Heart right ventricle (tissue), 16 donors: ENCODE results near the gene RSAD1. TPM values are rescaled to one million over a fixed set of nuclear protein-coding genes. Genes with fewer than 3 reads are reported as not detected.

Experiments used
- ATAC-seq, 8 donors: fragments of 200-7000 bp; cut with Tn5 transposase; one replicate each; pipeline ENCODE4 v1.9.1; 2020; ENCODE audit warnings: mild to moderate bottlenecking in 8 of 8, moderate library complexity in 8 of 8, moderate number of reproducible peaks in 1 of 8
- DNase-seq, 2 donors: peaks; one replicate each; pipeline ENCODE4 v3.0.0-alpha.2; 2020
- H3K27ac ChIP-seq, 10 donors: fragments of 200-600 bp; sonication (generic) in 2 of 10; one replicate each; pipeline versions ENCODE4 v1.5.0 to v1.8.0; 2020 to 2022; ENCODE audit warnings: mild to moderate bottlenecking in 3 of 10
- H3K27me3 ChIP-seq, 7 donors: fragments of 200-600 bp; one replicate each; pipeline ENCODE4 v1.8.0; 2021 to 2022; ENCODE audit warnings: mild to moderate bottlenecking in 2 of 7
- H3K36me3 ChIP-seq, 9 donors: fragments of 200-600 bp; sonication (generic) in 1 of 9; one replicate each; pipeline versions ENCODE4 v1.5.0 to v1.8.0; 2020 to 2022; ENCODE audit warnings: mild to moderate bottlenecking in 2 of 9
- H3K4me1 ChIP-seq, 9 donors: fragments of 200-600 bp; sonication (generic) in 1 of 9; one replicate each; pipeline versions ENCODE4 v1.5.0 to v1.8.0; 2020 to 2022; ENCODE audit warnings: mild to moderate bottlenecking in 4 of 9
- H3K4me3 ChIP-seq, 10 donors: fragments of 200-600 bp; sonication (generic) in 2 of 10; one replicate each; pipeline versions ENCODE4 v1.5.0 to v1.8.0; 2020 to 2022; ENCODE audit warnings: mild to moderate bottlenecking in 7 of 10, moderate library complexity in 2 of 10
- H3K9me3 ChIP-seq, 11 donors: fragments of 200-600 bp in 10 of 11; sonication (generic) in 2 of 11; one replicate each; pipeline versions ENCODE4 v1.5.0 to v1.8.0; 2013 to 2022; ENCODE audit warnings: mild to moderate bottlenecking in 2 of 11, control low read depth in 1 of 11, moderate library complexity in 1 of 11
- WGBS, 2 donors: extraction: QIAGEN DNeasy Blood & Tissue Kit; methylation state at CpG; one replicate each; pipeline ENCODE4 v1.1.7; 2013; ENCODE audit warnings: inconsistent platforms in 1 of 2; 5-methylcytosine and 5-hydroxymethylcytosine counted together
- intact Hi-C, 10 donors: fragments of 100-400 bp; cut with DNase I; formaldehyde crosslinking; loops; one replicate each; pipeline versions ENCODE4 v1.11.1 to v1.14.2; 2022
- polyA plus RNA-seq, 2 donors: library from polyadenylated mRNA; stranded (reverse); fragments of 200-250 nt; gene quantifications; one replicate each; pipeline ENCODE4 v1.2.3, GENCODE V29; 2013
- total RNA-seq, 10 donors: library from RNA; stranded (reverse); fragmentation: NEBNext Ultra II Directional in 3 of 10; extraction: Animal tissue kit (Norgen Biotek cat#: 25700) in 3 of 10; gene quantifications; one replicate each; pipeline versions ENCODE4 v1.2.1 to v1.2.4, GENCODE V29; 2021 to 2023
- TF ChIP-seq, protein P1 (sequence below), 9 donors: fragments of 200-600 bp; sonication (generic) in 2 of 9; IDR thresholded peaks; one replicate each; pipeline versions ENCODE4 v1.5.0 to v1.8.0; 2021 to 2022; ENCODE audit warnings: antibody characterized with exemption in 9 of 9, mild to moderate bottlenecking in 5 of 9, moderate library complexity in 1 of 9
- donor health status: Arrhythmogenic right ventricular cardiomyopathy.
- donor health status: ischemic (EF 13 %, LVEDD 7.1; RV severe dilation, severe dysfunction).
- donor health status: healthy with polysubstance abuse.
- donor health status: DM: no; HTN: yes; CAD: no.
- donor health status: DM: no; HTN: no; CAD: no.
- donor health status: ischemic (EF 25% LVEDD 6.9; RV normal size, moderate dysfunction).
- donor health status: ischemic (EF 25% LVEDD 5.7; RV mildly dilated, moderate dysfunction).
- donor health status: healthy.
- donor health status: DM: yes; HTN: yes; CAD: no.
- donor health status: Ischemic cardiomyopathy.
- donor health status: ischemic (EF 35%, LVEDD 5.7; RV mildly dilated, moderate dysfunction).
- donor health status: nonischemic (EF 11% LVEDD 7.7; RV severe dilation, severe dysfunction).
- donor health status: DM: yes; HTN: yes; CAD: no.
- donor health status: PGD.
- donor health status: ischemic (EF 29% LVEDD 5.4; RV normal size, mild dysfunction).
- donor health status: nonischemic (EF 23%, LVEDD 6.1; RV moderate dilation, normal function).

The RSAD1 gene
- total and polyA plus RNA-seq, 12 donors, result 31.8 to 52.3 (median 45.5) TPM

DNA sequence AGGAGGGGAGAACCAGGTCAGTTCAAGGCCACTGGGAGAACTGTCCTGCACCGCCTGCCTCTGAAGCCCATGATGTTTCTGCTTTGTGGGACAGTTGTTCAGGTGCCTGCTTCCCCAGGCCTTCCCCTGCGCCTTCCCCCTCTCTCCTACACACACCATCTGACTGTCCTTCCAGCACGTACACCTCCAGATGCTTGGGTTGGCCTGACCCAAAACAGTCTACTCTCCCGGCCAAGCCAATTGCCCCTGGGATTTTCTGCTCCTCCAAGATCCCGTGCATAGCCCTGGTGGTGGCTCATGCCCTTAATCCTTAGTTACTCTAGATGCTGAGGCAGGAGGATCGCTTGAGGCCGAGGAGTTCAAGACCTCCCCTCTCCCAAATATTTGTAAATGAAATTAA is 684 bp upstream of the RSAD1 start:
- ATAC-seq, result no peak
- DNase-seq, result no peak
- TF ChIP-seq, protein P1, sequence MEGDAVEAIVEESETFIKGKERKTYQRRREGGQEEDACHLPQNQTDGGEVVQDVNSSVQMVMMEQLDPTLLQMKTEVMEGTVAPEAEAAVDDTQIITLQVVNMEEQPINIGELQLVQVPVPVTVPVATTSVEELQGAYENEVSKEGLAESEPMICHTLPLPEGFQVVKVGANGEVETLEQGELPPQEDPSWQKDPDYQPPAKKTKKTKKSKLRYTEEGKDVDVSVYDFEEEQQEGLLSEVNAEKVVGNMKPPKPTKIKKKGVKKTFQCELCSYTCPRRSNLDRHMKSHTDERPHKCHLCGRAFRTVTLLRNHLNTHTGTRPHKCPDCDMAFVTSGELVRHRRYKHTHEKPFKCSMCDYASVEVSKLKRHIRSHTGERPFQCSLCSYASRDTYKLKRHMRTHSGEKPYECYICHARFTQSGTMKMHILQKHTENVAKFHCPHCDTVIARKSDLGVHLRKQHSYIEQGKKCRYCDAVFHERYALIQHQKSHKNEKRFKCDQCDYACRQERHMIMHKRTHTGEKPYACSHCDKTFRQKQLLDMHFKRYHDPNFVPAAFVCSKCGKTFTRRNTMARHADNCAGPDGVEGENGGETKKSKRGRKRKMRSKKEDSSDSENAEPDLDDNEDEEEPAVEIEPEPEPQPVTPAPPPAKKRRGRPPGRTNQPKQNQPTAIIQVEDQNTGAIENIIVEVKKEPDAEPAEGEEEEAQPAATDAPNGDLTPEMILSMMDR (IDR thresholded peaks at IDR 0.05), result no peak
- peaks cover 0 to 24% (median 0%) of the 10 kb centered on the region in 9 donors for H3K36me3 ChIP-seq
- peak overlapping the region in 8 of 10 donors; percentile 66 to 89 (median 82) for H3K4me3 ChIP-seq
- H3K27me3 ChIP-seq, result peaks cover 0 to 6% (median 0%) of the 10 kb centered on the region in 7 donors
- WGBS, 2 donors, result 79 to 82% methylated on average over 7 of the region's 7 CpGs
- intact Hi-C loops, result loop anchor here in 3 of 10 donors (5.0 to 10.0 kb wide), 3 partner anchors 51 to 217 kb away; partner anchors contain the start of gene ACSF2 (in 1 of the 3)
- H3K4me1 ChIP-seq, result peaks cover 2 to 46% (median 31%) of the 10 kb centered on the region in 9 donors
- H3K27ac ChIP-seq, result peak overlapping the region; percentile 74 to 96 (median 91)
- no peaks in the 10 kb centered on the region for H3K9me3 ChIP-seq

DNA sequence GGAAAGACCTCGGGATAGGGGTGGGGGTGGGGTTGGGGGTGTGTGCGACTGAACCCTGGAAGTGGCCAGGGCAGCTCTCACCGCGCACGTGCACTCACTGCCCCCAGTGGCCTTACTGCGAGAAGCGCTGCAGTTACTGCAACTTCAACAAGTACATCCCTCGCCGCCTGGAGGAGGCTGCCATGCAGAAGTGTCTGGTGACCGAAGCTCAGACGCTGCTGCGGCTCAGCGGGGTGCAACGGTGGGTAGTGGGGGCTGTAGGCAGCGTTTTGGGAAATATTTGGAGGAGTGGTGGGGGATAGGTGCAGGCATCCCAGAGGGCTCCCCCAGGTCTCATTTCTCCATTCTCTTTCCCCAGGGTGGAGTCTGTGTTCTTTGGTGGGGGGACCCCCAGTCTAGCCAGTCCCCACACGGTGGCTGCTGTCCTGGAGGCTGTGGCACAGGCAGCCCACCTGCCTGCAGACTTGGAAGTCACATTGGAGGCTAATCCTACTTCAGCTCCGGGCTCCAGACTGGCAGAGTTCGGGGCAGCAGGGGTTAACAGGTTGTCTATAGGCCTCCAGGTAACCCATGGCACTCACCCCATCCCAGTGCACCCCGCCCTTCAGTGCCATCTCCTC is 972 bp downstream of the RSAD1 start:
- DNase-seq (peak; percentile 69 to 71), ATAC-seq (peak; percentile 43 to 76 (median 53))
- Histone ChIP-seq H3K36me3 (peaks cover 0 to 41% (median 16%) of the 10 kb centered on the region in 9 donors), H3K4me3 (peak overlapping the region; percentile 52 to 89 (median 80)), H3K27ac (peak overlapping the region in 8 of 10 donors; percentile 84 to 96 (median 91)), H3K4me1 (peaks cover 2 to 48% (median 34%) of the 10 kb centered on the region in 9 donors), H3K27me3 (peaks cover 0 to 6% (median 0%) of the 10 kb centered on the region in 7 donors), H3K9me3 (no peaks in the 10 kb centered on the region)
- 17 to 19% methylated on average over 19 of the region's 19 CpGs for WGBS, 2 donors
- intact Hi-C loops, result loop anchor here in 8 of 10 donors (1.0 to 10.0 kb wide), 16 partner anchors 52 to 363 kb away; partner anchors contain the start of genes ACSF2 (in 1 of the 8), ANKRD40 (in 1 of the 8), EPN3 (in 1 of the 8) and LRRC59 (in 1 of the 8)
- TF ChIP-seq, protein P1 (IDR thresholded peaks at IDR 0.05), result peak; percentile 15 to 57 (median 47)

DNA sequence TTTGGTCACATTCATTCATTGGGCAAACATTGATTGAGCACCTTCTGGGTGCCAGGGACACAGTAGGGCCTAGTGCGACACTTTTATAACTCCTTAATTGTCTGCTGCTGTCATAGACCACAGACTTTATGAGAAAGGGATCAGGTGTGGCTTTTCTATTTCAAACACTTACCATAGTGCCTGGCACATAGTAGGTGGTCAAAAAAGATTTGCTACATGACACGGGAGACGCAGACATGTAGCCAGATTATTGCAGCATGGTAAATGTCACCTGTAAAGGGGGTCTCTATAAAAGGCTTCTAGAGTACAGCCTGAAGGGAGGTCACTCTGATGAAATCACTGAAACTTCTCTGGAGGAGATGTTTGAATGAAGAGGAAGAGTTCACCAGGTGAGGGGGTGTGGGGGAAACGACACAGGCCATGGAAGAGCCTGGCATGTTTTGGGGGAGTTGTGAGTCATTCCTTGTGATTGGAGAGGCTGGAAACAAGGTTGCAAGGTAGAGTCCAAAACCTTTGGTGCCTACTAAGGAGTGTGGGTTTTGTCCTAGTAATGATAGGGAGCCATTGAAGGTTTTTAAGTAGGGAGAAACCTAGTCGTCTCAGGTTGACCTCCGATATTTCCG is 1.6 kb downstream of the RSAD1 start:
- ATAC-seq, result no peak
- TF ChIP-seq, protein P1 (IDR thresholded peaks at IDR 0.05), result no peak
- WGBS, 2 donors, result 83 to 88% methylated on average over 7 of the region's 7 CpGs
- peaks cover 2 to 48% (median 34%) of the 10 kb centered on the region in 9 donors for H3K4me1 ChIP-seq
- no peak overlapping the region for H3K4me3 ChIP-seq
- intact Hi-C loops, result loop anchor here in 8 of 10 donors (2.0 to 10.0 kb wide), 13 partner anchors 55 to 362 kb away; partner anchors contain the start of genes ANKRD40 (in 1 of the 8), EPN3 (in 1 of the 8) and SPATA20 (in 1 of the 8)
- H3K27me3 ChIP-seq, result peaks cover 0 to 6% (median 0%) of the 10 kb centered on the region in 7 donors
- peaks cover 0 to 47% (median 20%) of the 10 kb centered on the region in 9 donors for H3K36me3 ChIP-seq
- DNase-seq, result no peak
- H3K9me3 ChIP-seq, result no peaks in the 10 kb centered on the region
- H3K27ac ChIP-seq, result peak overlapping the region in 4 of 10 donors; percentile 19 to 93 (median 88)

DNA sequence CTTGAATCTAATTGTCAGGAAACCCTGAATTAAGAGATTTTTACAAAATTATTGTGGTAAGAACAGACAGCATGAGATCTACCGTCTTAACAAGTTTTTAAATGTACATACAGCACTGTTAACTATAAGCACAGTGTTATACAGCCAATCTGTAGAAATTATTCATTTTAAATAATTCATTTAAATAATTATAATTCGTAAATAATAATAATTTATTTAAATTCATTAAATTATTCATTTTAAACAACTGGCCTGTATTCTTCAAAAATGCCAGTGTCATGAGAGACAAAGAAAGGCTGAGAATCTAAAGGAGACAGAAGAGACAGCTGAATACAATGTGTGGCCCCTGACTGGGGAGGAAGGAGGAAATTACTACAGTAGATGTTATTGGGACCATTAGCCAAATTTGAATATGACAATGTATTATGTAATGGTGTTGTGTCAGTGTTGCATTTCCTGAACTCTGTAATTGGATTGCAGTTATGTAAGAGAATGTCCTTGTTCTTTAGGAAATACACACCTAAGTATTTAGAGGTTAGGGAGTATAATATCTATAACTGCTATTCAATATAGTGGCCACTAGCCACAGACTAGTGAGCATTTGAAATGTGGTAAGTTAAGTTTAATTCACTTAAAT is 2.3 kb downstream of the RSAD1 start:
- H3K4me1 ChIP-seq, result peaks cover 2 to 48% (median 34%) of the 10 kb centered on the region in 9 donors
- peaks cover 0 to 54% (median 27%) of the 10 kb centered on the region in 9 donors for H3K36me3 ChIP-seq
- 87 to 93% methylated on average over 2 of the region's 2 CpGs for WGBS, 2 donors
- peak overlapping the region in 4 of 10 donors; percentile 15 to 84 (median 74) for H3K27ac ChIP-seq
- H3K27me3 ChIP-seq, result peaks cover 0 to 6% (median 0%) of the 10 kb centered on the region in 7 donors
- intact Hi-C loops, result loop anchor here in 8 of 10 donors (2.0 to 10.0 kb wide), 13 partner anchors 54 to 361 kb away; partner anchors contain the start of genes ANKRD40 (in 1 of the 8), EPN3 (in 1 of the 8) and SPATA20 (in 1 of the 8)
- DNase-seq, result no peak
- H3K4me3 ChIP-seq, result no peak overlapping the region
- no peaks in the 10 kb centered on the region for H3K9me3 ChIP-seq
- TF ChIP-seq, protein P1 (IDR thresholded peaks at IDR 0.05), result no peak
- no peak for ATAC-seq
